ENCODE measurements around the gene WIPF3. TPM values are rescaled to one million over a fixed set of nuclear protein-coding genes. Genes with fewer than 3 reads are reported as not detected.

WIPF3 gene
- total and polyA plus RNA-seq, 2 donors (not counting 1 experiment from before 2014, with no cell fraction given) = not detected

DNA sequence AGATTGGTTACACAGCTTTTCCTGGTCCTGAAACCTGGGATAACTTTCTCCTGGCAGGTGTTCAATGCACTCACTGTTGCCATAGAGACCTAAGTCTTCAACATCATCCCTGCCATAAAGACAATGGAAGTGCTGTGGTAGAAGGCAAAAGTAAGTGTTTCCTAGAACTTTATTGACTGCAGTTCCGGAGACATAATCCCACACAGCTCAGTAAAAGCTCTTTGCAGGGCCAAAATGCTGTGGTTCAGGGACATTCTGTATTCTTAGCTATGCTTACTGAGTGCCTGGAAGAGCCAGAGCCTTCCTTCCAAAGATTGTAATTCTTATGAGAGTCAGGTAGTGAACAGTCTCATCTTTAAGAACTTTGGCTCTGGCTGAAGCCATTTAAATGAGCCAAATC lies 5.3 kb downstream of the WIPF3 start:
- no peak overlapping the region for H3K4me2 ChIP-seq (replicated peaks; ENCODE audit: low read depth, low read length, poor library complexity, severe bottlenecking)
- ATAC-seq (ENCODE audit: low read depth) (no peak), DNase-seq (no peak)
- no peak overlapping the region for H3K9ac ChIP-seq (ENCODE audit: low read length)
- no peak for TF ChIP-seq CTCF (IDR thresholded peaks at IDR 0.05)
- no peak for TF ChIP-seq EZH2 (IDR thresholded peaks at IDR 0.05; ENCODE audit: borderline replicate concordance, insufficient read depth, low read depth, low read length, poor library complexity, severe bottlenecking)
- no peaks in the 10 kb centered on the region for H3K36me3 ChIP-seq (replicated peaks in 1 of 2; ENCODE audit: control extremely low read depth in 1 of 2, control insufficient read depth in 1 of 2, extremely low read depth in 1 of 2, insufficient read depth in 2 of 2, low read length in 1 of 2)
- H4K20me1 ChIP-seq (ENCODE audit: control insufficient read depth, insufficient read depth, low read length, poor library complexity, severe bottlenecking) = no peaks in the 10 kb centered on the region
- no peak overlapping the region for H3K4me3 Mint-ChIP-seq
- H3K9me3 Mint-ChIP-seq (ENCODE audit: insufficient read depth) = no peaks in the 10 kb centered on the region
- no peaks in the 10 kb centered on the region for H3K9me3 ChIP-seq (ENCODE audit: control extremely low read depth in 1 of 3, control insufficient read depth in 2 of 3, insufficient read depth in 1 of 3, low read length in 2 of 3)
- peaks cover 63% of the 10 kb centered on the region for H3K27me3 Mint-ChIP-seq
- H3K27ac Mint-ChIP-seq = no peak overlapping the region
- H3K27ac ChIP-seq (ENCODE audit: low read length in 2 of 2) = no peak overlapping the region
- CTCF ChIA-PET = no interaction called here
- peaks cover 4% of the 10 kb centered on the region in 2 donors for H3K4me1 ChIP-seq (ENCODE audit: control insufficient read depth in 2 of 2, insufficient read depth in 2 of 2, low read length in 2 of 2)
- H2AFZ ChIP-seq (ENCODE audit: insufficient read depth, low read depth, low read length, poor library complexity, severe bottlenecking) = no peak overlapping the region
- H3K4me1 Mint-ChIP-seq = peaks cover 8% of the 10 kb centered on the region
- no CpG with 5 or more reads among the region's 1 CpG for WGBS (ENCODE audit: insufficient coverage)
- H3K27me3 ChIP-seq (replicated peaks in 1 of 4; ENCODE audit: control extremely low read depth in 1 of 4, control insufficient read depth in 3 of 4, insufficient read depth in 4 of 4, low read length in 3 of 4) = peaks cover 0 to 23% (median 15%) of the 10 kb centered on the region in 4 experiments
- POLR2A ChIA-PET = no interaction called here
- intact Hi-C loops (cut with micrococcal nuclease) = no loop called here
- no peak overlapping the region for H3K4me3 ChIP-seq (ENCODE audit: control extremely low read depth in 1 of 5, extremely low read depth in 1 of 5, insufficient read depth in 1 of 5, low read depth in 2 of 5, low read length in 4 of 5)
- no peaks in the 10 kb centered on the region for H3K79me2 ChIP-seq (ENCODE audit: control insufficient read depth, insufficient read depth, low read length)

- TF ChIP-seq CTCF (IDR thresholded peaks at IDR 0.05) (no peak), EZH2 (IDR thresholded peaks at IDR 0.05; ENCODE audit: borderline replicate concordance, insufficient read depth, low read depth, low read length, poor library complexity, severe bottlenecking) (no peak)
- H3K79me2 ChIP-seq (ENCODE audit: control insufficient read depth, insufficient read depth, low read length) = no peaks in the 10 kb centered on the region
- CTCF ChIA-PET = no interaction called here
- peaks cover 0 to 20% (median 10%) of the 10 kb centered on the region in 4 experiments for H3K27me3 ChIP-seq (replicated peaks in 1 of 4; ENCODE audit: control extremely low read depth in 1 of 4, control insufficient read depth in 3 of 4, insufficient read depth in 4 of 4, low read length in 3 of 4)
- WGBS (ENCODE audit: insufficient coverage) = 80% methylated on average over 1 of the region's 2 CpGs
- peaks cover 60% of the 10 kb centered on the region for H3K27me3 Mint-ChIP-seq
- H3K36me3 ChIP-seq (replicated peaks in 1 of 2; ENCODE audit: control extremely low read depth in 1 of 2, control insufficient read depth in 1 of 2, extremely low read depth in 1 of 2, insufficient read depth in 2 of 2, low read length in 1 of 2) = no peaks in the 10 kb centered on the region
- H3K4me1 ChIP-seq (ENCODE audit: control insufficient read depth in 2 of 2, insufficient read depth in 2 of 2, low read length in 2 of 2) = no peaks in the 10 kb centered on the region
- H3K4me1 Mint-ChIP-seq = peaks cover 5% of the 10 kb centered on the region
- DNase-seq = no peak
- POLR2A ChIA-PET = no interaction called here
- H3K27ac ChIP-seq (ENCODE audit: low read length in 2 of 2) = no peak overlapping the region
- no peak for ATAC-seq (ENCODE audit: low read depth)
- H3K27ac Mint-ChIP-seq = no peak overlapping the region
- H3K9me3 ChIP-seq (ENCODE audit: control extremely low read depth in 1 of 3, control insufficient read depth in 2 of 3, insufficient read depth in 1 of 3, low read length in 2 of 3) = no peaks in the 10 kb centered on the region
- intact Hi-C loops (cut with micrococcal nuclease) = no loop called here
- H2AFZ ChIP-seq (ENCODE audit: insufficient read depth, low read depth, low read length, poor library complexity, severe bottlenecking) = no peak overlapping the region
- no peak overlapping the region for H3K4me3 ChIP-seq (ENCODE audit: control extremely low read depth in 1 of 5, extremely low read depth in 1 of 5, insufficient read depth in 1 of 5, low read depth in 2 of 5, low read length in 4 of 5)
- no peaks in the 10 kb centered on the region for H4K20me1 ChIP-seq (ENCODE audit: control insufficient read depth, insufficient read depth, low read length, poor library complexity, severe bottlenecking)
- no peak overlapping the region for H3K4me3 Mint-ChIP-seq
- no peak overlapping the region for H3K9ac ChIP-seq (ENCODE audit: low read length)
- no peak overlapping the region for H3K4me2 ChIP-seq (replicated peaks; ENCODE audit: low read depth, low read length, poor library complexity, severe bottlenecking)
- H3K9me3 Mint-ChIP-seq (ENCODE audit: insufficient read depth) = no peaks in the 10 kb centered on the region
Measured at GRCh38 chr7:29812185-29812876, 6.0 kb downstream of the WIPF3 start.
